Measurements from ENCODE around the gene CTNNAL1.

Gene CTNNAL1

GRCh38 chr9:109036744-109037680, 23.7 kb upstream of the CTNNAL1 start:
- DNase-seq (ENCODE audit: extremely low read depth, low read depth), result no peak
- TF ChIP-seq, protein P1, sequence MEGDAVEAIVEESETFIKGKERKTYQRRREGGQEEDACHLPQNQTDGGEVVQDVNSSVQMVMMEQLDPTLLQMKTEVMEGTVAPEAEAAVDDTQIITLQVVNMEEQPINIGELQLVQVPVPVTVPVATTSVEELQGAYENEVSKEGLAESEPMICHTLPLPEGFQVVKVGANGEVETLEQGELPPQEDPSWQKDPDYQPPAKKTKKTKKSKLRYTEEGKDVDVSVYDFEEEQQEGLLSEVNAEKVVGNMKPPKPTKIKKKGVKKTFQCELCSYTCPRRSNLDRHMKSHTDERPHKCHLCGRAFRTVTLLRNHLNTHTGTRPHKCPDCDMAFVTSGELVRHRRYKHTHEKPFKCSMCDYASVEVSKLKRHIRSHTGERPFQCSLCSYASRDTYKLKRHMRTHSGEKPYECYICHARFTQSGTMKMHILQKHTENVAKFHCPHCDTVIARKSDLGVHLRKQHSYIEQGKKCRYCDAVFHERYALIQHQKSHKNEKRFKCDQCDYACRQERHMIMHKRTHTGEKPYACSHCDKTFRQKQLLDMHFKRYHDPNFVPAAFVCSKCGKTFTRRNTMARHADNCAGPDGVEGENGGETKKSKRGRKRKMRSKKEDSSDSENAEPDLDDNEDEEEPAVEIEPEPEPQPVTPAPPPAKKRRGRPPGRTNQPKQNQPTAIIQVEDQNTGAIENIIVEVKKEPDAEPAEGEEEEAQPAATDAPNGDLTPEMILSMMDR (IDR thresholded peaks at IDR 0.05; ENCODE audit: low read depth, low read length), result no peak

DNA sequence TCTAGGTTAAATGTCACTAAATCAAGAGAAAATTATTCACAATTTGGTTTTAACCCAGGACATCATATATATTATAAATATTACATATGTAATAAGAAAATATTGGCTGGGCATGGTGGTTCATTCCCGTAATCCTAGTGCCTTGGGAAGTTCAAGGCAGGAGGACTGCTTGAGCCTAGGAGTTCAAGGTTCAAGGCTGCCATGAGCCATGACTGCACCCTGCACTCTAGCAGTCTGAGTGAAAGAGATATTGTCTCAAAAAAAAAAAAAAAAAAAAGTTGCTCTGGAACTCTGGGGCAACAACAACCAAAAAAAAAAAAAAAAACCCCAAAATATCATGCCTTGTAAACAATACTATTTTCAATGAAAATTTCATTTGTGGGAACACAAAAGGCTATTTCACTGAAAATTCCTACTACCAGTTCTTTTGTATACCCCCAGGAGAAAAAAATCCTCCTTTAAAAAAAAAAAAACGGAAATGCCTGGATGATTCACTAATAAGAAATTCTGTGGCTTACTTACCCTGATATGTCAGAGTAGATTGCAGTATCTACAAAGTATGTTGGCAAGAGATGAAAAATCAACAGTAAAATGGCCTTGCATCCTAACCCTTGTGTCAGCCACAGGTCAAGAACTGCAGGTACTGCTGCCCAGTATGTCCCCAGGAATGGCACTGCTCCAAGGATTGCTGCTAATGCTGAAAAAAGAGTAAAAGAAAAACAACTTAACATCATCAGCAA, 22.6 kb upstream of the CTNNAL1 start:
- TF ChIP-seq, protein P1 (IDR thresholded peaks at IDR 0.05; ENCODE audit: low read depth, low read length), result no peak
- no peak for DNase-seq (ENCODE audit: extremely low read depth, low read depth)

- TF ChIP-seq, protein P1 (IDR thresholded peaks at IDR 0.05; ENCODE audit: low read depth, low read length), result no peak
Observed at GRCh38 chr9:109033941-109034700, 20.8 kb upstream of the CTNNAL1 start.

GRCh38 chr9:109031241-109031640, 17.9 kb upstream of the CTNNAL1 start:
- DNase-seq (ENCODE audit: extremely low read depth, low read depth), result no peak
- TF ChIP-seq, protein P1 (IDR thresholded peaks at IDR 0.05; ENCODE audit: low read depth, low read length), result no peak

More at GRCh38 chr9:109033941-109034700, 20.8 kb upstream of the CTNNAL1 start:
- DNase-seq (ENCODE audit: extremely low read depth, low read depth), result no peak

- TF ChIP-seq, protein P1 (IDR thresholded peaks at IDR 0.05; ENCODE audit: low read depth, low read length), result no peak
- DNase-seq (ENCODE audit: extremely low read depth, low read depth), result no peak
Observed at GRCh38 chr9:109030426-109030825, 17.1 kb upstream of the CTNNAL1 start.

GRCh38 chr9:109028457-109028856, 15.2 kb upstream of the CTNNAL1 start:
- DNase-seq (ENCODE audit: extremely low read depth, low read depth), result no peak

More at GRCh38 chr9:109028457-109028856, 15.2 kb upstream of the CTNNAL1 start:
- TF ChIP-seq, protein P1 (IDR thresholded peaks at IDR 0.05; ENCODE audit: low read depth, low read length), result no peak

All from AG09319 (cell line).